HepG2 (cell line): ENCODE data around the gene ARL4D. TPM values are rescaled to one million over a fixed set of nuclear protein-coding genes. Genes with fewer than 3 reads are reported as not detected.

Source experiments
- CREB1 ChIP-seq, 2 experiments: fragments of 450-650 bp in 1 of 2; IDR thresholded peaks; 2 replicates each; pipeline ENCODE4 v1.6.1; 2016 to 2017; ENCODE audit warnings: control low read depth in 1 of 2, mild to moderate bottlenecking in 1 of 2, missing compliant biosample characterization in 1 of 2, missing genetic modification characterization in 1 of 2
- GPN1 ChIP-seq: sonication (generic); formaldehyde crosslinking; IDR thresholded peaks from 2 replicates; pipeline ENCODE4 v1.5.1; 2020; ENCODE audit warnings: missing genetic modification reagents, borderline replicate concordance
- KDM4B ChIP-seq: sonication (generic); formaldehyde crosslinking; IDR thresholded peaks from 2 replicates; pipeline ENCODE4 v1.4.0; 2020; ENCODE audit warnings: missing genetic modification reagents
- NR2C2 ChIP-seq: sonication (generic); formaldehyde crosslinking; IDR thresholded peaks from 2 replicates; pipeline ENCODE4 v1.4.0; 2020; ENCODE audit warnings: missing genetic modification reagents, mild to moderate bottlenecking, moderate library complexity, borderline replicate concordance
- PHF8 ChIP-seq: sonication (generic); formaldehyde crosslinking; IDR thresholded peaks from 2 replicates; pipeline ENCODE4 v1.5.0; 2020; ENCODE audit warnings: missing genetic modification reagents
- PITX1 ChIP-seq: sonication (generic); formaldehyde crosslinking; IDR thresholded peaks from 2 replicates; pipeline ENCODE4 v1.5.1; 2020; ENCODE audit warnings: mild to moderate bottlenecking, missing genetic modification reagents
- RBM22 ChIP-seq: fragments of 200-400 bp; formaldehyde crosslinking; optimal IDR thresholded peaks from 2 replicates; pipeline ENCODE3; 2017; ENCODE audit warnings: mild to moderate bottlenecking, low read length, moderate library complexity
- RBM39 ChIP-seq: fragments of 200-400 bp; formaldehyde crosslinking; IDR thresholded peaks from one replicate; pipeline ENCODE4 v1.6.1; 2018; ENCODE audit warnings: antibody characterized with exemption, mild to moderate bottlenecking, low read depth, low read length; ENCODE audit not compliant: poor library complexity, severe bottlenecking
- SYNCRIP ChIP-seq: fragments of 200-400 bp; formaldehyde crosslinking; IDR thresholded peaks from 2 replicates; pipeline ENCODE4 v1.6.1; 2018; ENCODE audit warnings: mild to moderate bottlenecking, low read depth, low read length; ENCODE audit not compliant: insufficient read depth
- TAF15 ChIP-seq: fragments of 200-400 bp; formaldehyde crosslinking; IDR thresholded peaks from one replicate; pipeline ENCODE4 v1.6.1; 2018; ENCODE audit warnings: mild to moderate bottlenecking, low read depth, low read length; ENCODE audit not compliant: poor library complexity, severe bottlenecking
- polyA plus RNA-seq, 8 experiments: library from polyadenylated mRNA; depleted of rRNA in 3 of 8; stranded (reverse) in 7 of 8; unstranded in 1 of 8; fragments of >200 nt; fragmentation: Illumina TruSeq in 4 of 8; extraction: Trizol in 4 of 8; gene quantifications; 2 replicates each; pipeline versions ENCODE4 v1.2.1 to v1.2.3, GENCODE V29; 2011 to 2016; ENCODE audit warnings: low read depth in 4 of 8, missing spikeins in 1 of 8, mixed read lengths in 1 of 8; ENCODE audit not compliant: insufficient read depth in 1 of 8
- total RNA-seq, 5 experiments: library from RNA; depleted of rRNA; stranded (reverse); fragments of >200 nt; fragmentation: Illumina TruSeq; extraction: Trizol; gene quantifications; 2 replicates each; pipeline ENCODE4 v1.2.3, GENCODE V29; 2016; ENCODE audit warnings: low read depth in 1 of 5
- TF ChIP-seq, protein P1 (sequence below): sonication (generic); formaldehyde crosslinking; IDR thresholded peaks from 2 replicates; pipeline ENCODE4 v1.4.0; 2020; ENCODE audit warnings: mild to moderate bottlenecking, missing genetic modification reagents
- TF ChIP-seq, protein P2 (sequence below): sonication (generic); formaldehyde crosslinking; IDR thresholded peaks from 2 replicates; pipeline ENCODE4 v1.5.1; 2020; ENCODE audit warnings: missing genetic modification reagents, mild to moderate bottlenecking, borderline replicate concordance
- TF ChIP-seq, protein P3 (sequence below): sonication (generic); formaldehyde crosslinking; IDR thresholded peaks from 2 replicates; pipeline ENCODE4 v1.5.1; 2020; ENCODE audit warnings: mild to moderate bottlenecking, missing genetic modification reagents
- TF ChIP-seq, protein P4 (sequence below): sonication (generic); formaldehyde crosslinking; IDR thresholded peaks from 2 replicates; pipeline ENCODE4 v1.4.0; 2020; ENCODE audit warnings: missing genetic modification reagents
- TF ChIP-seq, protein P5 (sequence below): sonication (generic); formaldehyde crosslinking; IDR thresholded peaks from 2 replicates; pipeline ENCODE4 v1.8.1; 2022; ENCODE audit warnings: mild to moderate bottlenecking, missing genetic modification reagents
- TF ChIP-seq, protein P6 (sequence below): sonication (generic); formaldehyde crosslinking; IDR thresholded peaks from 2 replicates; pipeline ENCODE4 v1.5.1; 2020; ENCODE audit warnings: mild to moderate bottlenecking, missing genetic modification reagents, borderline replicate concordance

ARL4D gene
- total and polyA plus RNA-seq, 2 of the 13 experiments (the other 11 are each of a cell fraction or from before 2014, with no cell fraction given) = 9.0 to 25.9 TPM

DNA sequence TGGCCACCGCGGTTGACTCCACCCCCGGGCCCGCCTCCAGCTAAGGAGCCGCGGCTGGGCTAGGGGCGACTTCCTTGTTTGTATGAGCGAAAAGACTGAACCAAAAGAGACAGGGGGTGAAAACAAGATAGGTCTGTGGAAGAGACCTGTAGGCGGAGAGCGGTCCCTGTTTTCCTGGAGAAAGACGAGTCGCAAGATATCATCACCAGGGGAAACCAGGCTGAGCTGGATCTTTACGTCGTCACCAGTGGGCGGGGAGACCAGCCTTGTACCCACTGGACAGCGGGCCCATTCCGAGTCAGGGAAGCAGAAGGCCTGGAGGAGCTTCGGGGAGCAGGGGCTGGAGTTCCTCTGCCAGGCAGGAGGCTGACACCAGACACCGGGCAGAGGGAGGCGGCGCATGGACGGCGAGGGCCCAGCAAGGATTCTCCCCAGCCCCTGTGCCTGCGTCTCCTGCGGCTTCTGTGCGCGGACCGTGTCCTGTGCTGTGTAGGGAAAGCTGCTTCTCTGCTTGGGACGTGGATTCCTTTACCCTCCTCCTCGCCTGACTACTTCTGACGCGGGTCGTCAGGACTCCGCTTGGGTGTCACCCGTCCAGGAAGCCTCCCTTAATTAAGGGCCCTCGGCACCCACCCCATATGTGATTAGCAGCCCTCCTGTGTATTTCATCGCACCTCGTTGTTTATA lies 10.3 kb upstream of the ARL4D start (continued):
- TF ChIP-seq, protein P1, sequence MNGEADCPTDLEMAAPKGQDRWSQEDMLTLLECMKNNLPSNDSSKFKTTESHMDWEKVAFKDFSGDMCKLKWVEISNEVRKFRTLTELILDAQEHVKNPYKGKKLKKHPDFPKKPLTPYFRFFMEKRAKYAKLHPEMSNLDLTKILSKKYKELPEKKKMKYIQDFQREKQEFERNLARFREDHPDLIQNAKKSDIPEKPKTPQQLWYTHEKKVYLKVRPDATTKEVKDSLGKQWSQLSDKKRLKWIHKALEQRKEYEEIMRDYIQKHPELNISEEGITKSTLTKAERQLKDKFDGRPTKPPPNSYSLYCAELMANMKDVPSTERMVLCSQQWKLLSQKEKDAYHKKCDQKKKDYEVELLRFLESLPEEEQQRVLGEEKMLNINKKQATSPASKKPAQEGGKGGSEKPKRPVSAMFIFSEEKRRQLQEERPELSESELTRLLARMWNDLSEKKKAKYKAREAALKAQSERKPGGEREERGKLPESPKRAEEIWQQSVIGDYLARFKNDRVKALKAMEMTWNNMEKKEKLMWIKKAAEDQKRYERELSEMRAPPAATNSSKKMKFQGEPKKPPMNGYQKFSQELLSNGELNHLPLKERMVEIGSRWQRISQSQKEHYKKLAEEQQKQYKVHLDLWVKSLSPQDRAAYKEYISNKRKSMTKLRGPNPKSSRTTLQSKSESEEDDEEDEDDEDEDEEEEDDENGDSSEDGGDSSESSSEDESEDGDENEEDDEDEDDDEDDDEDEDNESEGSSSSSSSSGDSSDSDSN (CRISPR knock-in tag) = peak; percentile 95
- TF ChIP-seq, protein P2, sequence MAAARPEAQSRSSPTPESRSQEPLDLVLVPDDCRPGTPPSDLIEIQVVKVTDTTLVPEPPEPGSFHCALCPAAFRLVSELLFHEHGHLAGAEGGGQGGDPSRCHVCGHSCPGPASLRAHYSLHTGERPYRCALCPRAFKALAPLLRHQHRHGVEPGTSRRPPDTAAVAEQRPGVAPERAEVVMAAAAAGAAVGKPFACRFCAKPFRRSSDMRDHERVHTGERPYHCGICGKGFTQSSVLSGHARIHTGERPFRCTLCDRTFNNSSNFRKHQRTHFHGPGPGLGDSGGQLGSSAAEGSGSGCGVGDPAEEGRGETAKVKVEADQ (CRISPR knock-in tag) = no peak
- no peak; the same call in 1 of the 2 replicates for TF ChIP-seq KDM4B (CRISPR knock-in tag)
- peak; percentile 19 for TF ChIP-seq RBM39
- TF ChIP-seq PITX1 = no peak; the same call in 1 of the 2 replicates
- TF ChIP-seq NR2C2 (CRISPR knock-in tag) = no peak; the same call in 1 of the 2 replicates
- TF ChIP-seq PHF8 (CRISPR knock-in tag) = peak; percentile 61
- TF ChIP-seq, protein P3, sequence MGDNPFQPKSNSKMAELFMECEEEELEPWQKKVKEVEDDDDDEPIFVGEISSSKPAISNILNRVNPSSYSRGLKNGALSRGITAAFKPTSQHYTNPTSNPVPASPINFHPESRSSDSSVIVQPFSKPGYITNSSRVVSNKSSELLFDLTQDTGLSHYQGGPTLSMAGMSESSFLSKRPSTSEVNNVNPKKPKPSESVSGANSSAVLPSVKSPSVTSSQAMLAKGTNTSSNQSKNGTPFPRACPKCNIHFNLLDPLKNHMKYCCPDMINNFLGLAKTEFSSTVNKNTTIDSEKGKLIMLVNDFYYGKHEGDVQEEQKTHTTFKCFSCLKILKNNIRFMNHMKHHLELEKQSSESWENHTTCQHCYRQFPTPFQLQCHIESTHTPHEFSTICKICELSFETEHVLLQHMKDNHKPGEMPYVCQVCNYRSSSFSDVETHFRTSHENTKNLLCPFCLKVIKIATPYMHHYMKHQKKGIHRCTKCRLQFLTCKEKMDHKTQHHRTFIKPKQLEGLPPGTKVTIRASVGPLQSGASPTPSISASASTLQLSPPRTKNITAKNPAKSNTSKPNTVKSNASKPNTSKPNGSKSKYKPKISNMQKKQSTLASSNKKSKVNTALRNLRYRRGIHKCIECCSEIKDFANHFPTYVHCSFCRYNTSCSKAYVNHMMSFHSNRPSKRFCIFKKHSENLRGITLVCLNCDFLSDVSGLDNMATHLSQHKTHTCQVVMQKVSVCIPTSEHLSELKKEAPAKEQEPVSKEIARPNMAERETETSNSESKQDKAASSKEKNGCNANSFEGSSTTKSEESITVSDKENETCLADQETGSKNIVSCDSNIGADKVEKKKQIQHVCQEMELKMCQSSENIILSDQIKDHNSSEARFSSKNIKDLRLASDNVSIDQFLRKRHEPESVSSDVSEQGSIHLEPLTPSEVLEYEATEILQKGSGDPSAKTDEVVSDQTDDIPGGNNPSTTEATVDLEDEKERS (CRISPR knock-in tag) = no peak; the same call in 1 of the 2 replicates
- no peak for TF ChIP-seq SYNCRIP
- no peak for TF ChIP-seq RBM22
- TF ChIP-seq, protein P4, sequence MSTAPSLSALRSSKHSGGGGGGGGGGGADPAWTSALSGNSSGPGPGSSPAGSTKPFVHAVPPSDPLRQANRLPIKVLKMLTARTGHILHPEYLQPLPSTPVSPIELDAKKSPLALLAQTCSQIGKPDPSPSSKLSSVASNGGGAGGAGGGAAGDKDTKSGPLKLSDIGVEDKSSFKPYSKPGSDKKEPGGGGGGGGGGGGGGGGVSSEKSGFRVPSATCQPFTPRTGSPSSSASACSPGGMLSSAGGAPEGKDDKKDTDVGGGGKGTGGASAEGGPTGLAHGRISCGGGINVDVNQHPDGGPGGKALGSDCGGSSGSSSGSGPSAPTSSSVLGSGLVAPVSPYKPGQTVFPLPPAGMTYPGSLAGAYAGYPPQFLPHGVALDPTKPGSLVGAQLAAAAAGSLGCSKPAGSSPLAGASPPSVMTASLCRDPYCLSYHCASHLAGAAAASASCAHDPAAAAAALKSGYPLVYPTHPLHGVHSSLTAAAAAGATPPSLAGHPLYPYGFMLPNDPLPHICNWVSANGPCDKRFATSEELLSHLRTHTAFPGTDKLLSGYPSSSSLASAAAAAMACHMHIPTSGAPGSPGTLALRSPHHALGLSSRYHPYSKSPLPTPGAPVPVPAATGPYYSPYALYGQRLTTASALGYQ = no peak
- TF ChIP-seq TAF15 = no peak
- TF ChIP-seq, protein P5, sequence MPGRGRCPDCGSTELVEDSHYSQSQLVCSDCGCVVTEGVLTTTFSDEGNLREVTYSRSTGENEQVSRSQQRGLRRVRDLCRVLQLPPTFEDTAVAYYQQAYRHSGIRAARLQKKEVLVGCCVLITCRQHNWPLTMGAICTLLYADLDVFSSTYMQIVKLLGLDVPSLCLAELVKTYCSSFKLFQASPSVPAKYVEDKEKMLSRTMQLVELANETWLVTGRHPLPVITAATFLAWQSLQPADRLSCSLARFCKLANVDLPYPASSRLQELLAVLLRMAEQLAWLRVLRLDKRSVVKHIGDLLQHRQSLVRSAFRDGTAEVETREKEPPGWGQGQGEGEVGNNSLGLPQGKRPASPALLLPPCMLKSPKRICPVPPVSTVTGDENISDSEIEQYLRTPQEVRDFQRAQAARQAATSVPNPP (CRISPR knock-in tag) = no peak
- TF ChIP-seq, protein P6, sequence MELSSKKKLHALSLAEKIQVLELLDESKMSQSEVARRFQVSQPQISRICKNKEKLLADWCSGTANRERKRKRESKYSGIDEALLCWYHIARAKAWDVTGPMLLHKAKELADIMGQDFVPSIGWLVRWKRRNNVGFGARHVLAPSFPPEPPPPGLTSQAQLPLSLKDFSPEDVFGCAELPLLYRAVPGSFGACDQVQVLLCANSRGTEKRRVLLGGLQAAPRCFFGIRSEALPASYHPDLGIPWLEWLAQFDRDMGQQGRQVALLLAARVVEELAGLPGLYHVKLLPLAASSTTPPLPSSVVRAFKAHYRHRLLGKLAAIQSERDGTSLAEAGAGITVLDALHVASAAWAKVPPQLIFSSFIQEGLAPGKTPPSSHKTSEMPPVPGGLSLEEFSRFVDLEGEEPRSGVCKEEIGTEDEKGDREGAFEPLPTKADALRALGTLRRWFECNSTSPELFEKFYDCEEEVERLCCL = no peak
- TF ChIP-seq GPN1 (CRISPR knock-in tag) = no peak
- peak; percentile 66 for TF ChIP-seq CREB1 (IDR thresholded peaks at IDR 0.05)
- TF ChIP-seq CREB1 (CRISPR knock-in tag; IDR thresholded peaks at IDR 0.05) = peak; percentile 79
